ENCODE measurements around the gene HLA-DRB1. TPM values are rescaled to one million over a fixed set of nuclear protein-coding genes. Genes with fewer than 3 reads are reported as not detected.
"Not testable (repeated sequence)": the region's sequence is repeated elsewhere in the genome, so short reads cannot be mapped to it uniquely, and the experiment has no call there.

Gene HLA-DRB1
- polyA plus RNA-seq, 1 donor from 2014 or later = 1,928 TPM

- Mint-ChIP-seq H3K9me3 (peaks cover 2 to 9% (median 3%) of the 10 kb centered on the region in 3 donors), H3K4me3 (peak overlapping the region in 3 of 4 donors; percentile 62 to 89 (median 69)), H3K36me3 (peaks cover 3% of the 10 kb centered on the region), H3K27me3 (no peaks in the 10 kb centered on the region), H3K4me1 (peaks cover 32 to 53% (median 42%) of the 10 kb centered on the region in 3 donors), H3K27ac (peak overlapping the region; percentile 82 to 99 (median 99))
Observed at GRCh38 chr6:32602383-32602782, 12.7 kb upstream of the HLA-DRB1 start.

GRCh38 chr6:32597024-32597423 lies 7.4 kb upstream of the HLA-DRB1 start:
- Mint-ChIP-seq H3K9me3 (peaks cover 0 to 4% (median 0%) of the 10 kb centered on the region in 3 donors), H3K4me1 (peaks cover 19 to 28% (median 24%) of the 10 kb centered on the region in 3 donors), H3K27ac (peak overlapping the region in 1 of 3 donors; percentile 88), H3K36me3 (peaks cover 3% of the 10 kb centered on the region), H3K27me3 (no peaks in the 10 kb centered on the region), H3K4me3 (peak overlapping the region in 1 of 4 donors; percentile 50)

- peak overlapping the region in 2 of 4 donors; percentile 65 to 97 for H3K4me3 Mint-ChIP-seq
- H3K36me3 Mint-ChIP-seq = peaks cover 20% of the 10 kb centered on the region
- H3K27me3 Mint-ChIP-seq, H3K9me3 Mint-ChIP-seq: not testable (repeated sequence)
- peak overlapping the region in 1 of 3 donors; percentile 94 for H3K27ac Mint-ChIP-seq
- peaks cover 26 to 35% (median 30%) of the 10 kb centered on the region in 3 donors for H3K4me1 Mint-ChIP-seq
Observed at GRCh38 chr6:32590713-32591112, 1.1 kb upstream of the HLA-DRB1 start.

GRCh38 chr6:32588156-32588555 lies 1.5 kb downstream of the HLA-DRB1 start:
- H3K4me1 Mint-ChIP-seq = peaks cover 31 to 38% (median 36%) of the 10 kb centered on the region in 3 donors
- H3K36me3 Mint-ChIP-seq = peaks cover 21% of the 10 kb centered on the region
- peak overlapping the region; percentile 87 to 97 (median 95) for H3K4me3 Mint-ChIP-seq
- H3K9me3 Mint-ChIP-seq = no peaks in the 10 kb centered on the region
- peak overlapping the region; percentile 94 to 99 (median 98) for H3K27ac Mint-ChIP-seq
- H3K27me3 Mint-ChIP-seq = no peaks in the 10 kb centered on the region

- H3K27me3 Mint-ChIP-seq = no peaks in the 10 kb centered on the region
- H3K27ac Mint-ChIP-seq = peak overlapping the region; percentile 71 to 89 (median 78)
- peaks cover 29% of the 10 kb centered on the region for H3K36me3 Mint-ChIP-seq
- H3K4me1 Mint-ChIP-seq = peaks cover 31 to 46% (median 38%) of the 10 kb centered on the region in 3 donors
- peak overlapping the region; percentile 70 to 98 (median 95) for H3K4me3 Mint-ChIP-seq
- no peaks in the 10 kb centered on the region for H3K9me3 Mint-ChIP-seq
Observed at GRCh38 chr6:32583527-32583898, 6.1 kb downstream of the HLA-DRB1 start.

- Mint-ChIP-seq H3K27me3 (no peaks in the 10 kb centered on the region), H3K4me1 (peaks cover 29 to 40% (median 33%) of the 10 kb centered on the region in 3 donors), H3K36me3 (peaks cover 20% of the 10 kb centered on the region), H3K27ac (peak overlapping the region; percentile 76 to 90 (median 83)), H3K9me3 (no peaks in the 10 kb centered on the region), H3K4me3 (peak overlapping the region in 3 of 4 donors; percentile 43 to 80 (median 52))
Observed at GRCh38 chr6:32581315-32582095, 8.1 kb downstream of the HLA-DRB1 start.

- H3K9me3 Mint-ChIP-seq = no peaks in the 10 kb centered on the region
- peak overlapping the region in 3 of 4 donors; percentile 41 to 85 (median 63) for H3K4me3 Mint-ChIP-seq
- peaks cover 22 to 44% (median 26%) of the 10 kb centered on the region in 3 donors for H3K4me1 Mint-ChIP-seq
- H3K27me3 Mint-ChIP-seq = no peaks in the 10 kb centered on the region
- peak overlapping the region; percentile 83 to 90 (median 86) for H3K27ac Mint-ChIP-seq
- H3K36me3 Mint-ChIP-seq = peaks cover 15% of the 10 kb centered on the region
Observed at GRCh38 chr6:32580593-32580992, 9.1 kb downstream of the HLA-DRB1 start.

- Mint-ChIP-seq H3K27ac (peak overlapping the region; percentile 2 to 81 (median 61)), H3K4me1 (peaks cover 21 to 44% (median 34%) of the 10 kb centered on the region in 3 donors), H3K36me3 (peaks cover 13% of the 10 kb centered on the region), H3K27me3 (no peaks in the 10 kb centered on the region), H3K4me3 (peak overlapping the region in 3 of 4 donors; percentile 19 to 47 (median 39)), H3K9me3 (no peaks in the 10 kb centered on the region)
Observed at GRCh38 chr6:32578962-32579361, 10.7 kb downstream of the HLA-DRB1 start.

GRCh38 chr6:32577493-32577892 lies 12.2 kb downstream of the HLA-DRB1 start:
- Mint-ChIP-seq H3K4me1 (peaks cover 16 to 39% (median 31%) of the 10 kb centered on the region in 3 donors), H3K36me3 (peaks cover 13% of the 10 kb centered on the region), H3K4me3 (peak overlapping the region in 2 of 4 donors; percentile 23 to 42), H3K27ac (peak overlapping the region; percentile 3 to 65 (median 61))
- not testable (repeated sequence) for H3K9me3 Mint-ChIP-seq, H3K27me3 Mint-ChIP-seq

GRCh38 chr6:32576250-32576649 lies 13.4 kb downstream of the HLA-DRB1 start:
- H3K4me3 Mint-ChIP-seq = peak overlapping the region in 1 of 4 donors; percentile 4
- peak overlapping the region; percentile 43 to 88 (median 65) for H3K27ac Mint-ChIP-seq

GRCh38 chr6:32570363-32570905 lies 19.2 kb downstream of the HLA-DRB1 start:
- Mint-ChIP-seq H3K4me3 (peak overlapping the region in 1 of 4 donors; percentile 78), H3K9me3 (peaks cover 0 to 2% (median 0%) of the 10 kb centered on the region in 3 donors), H3K36me3 (no peaks in the 10 kb centered on the region), H3K27ac (peak overlapping the region in 2 of 3 donors; percentile 46 to 91), H3K4me1 (peaks cover 4 to 14% (median 10%) of the 10 kb centered on the region in 3 donors), H3K27me3 (no peaks in the 10 kb centered on the region)

More at GRCh38 chr6:32576250-32576649, 13.4 kb downstream of the HLA-DRB1 start:
- H3K9me3 Mint-ChIP-seq = no peaks in the 10 kb centered on the region
- H3K27me3 Mint-ChIP-seq = no peaks in the 10 kb centered on the region
- peaks cover 6% of the 10 kb centered on the region for H3K36me3 Mint-ChIP-seq
- peaks cover 5 to 30% (median 24%) of the 10 kb centered on the region in 3 donors for H3K4me1 Mint-ChIP-seq

- Mint-ChIP-seq H3K27ac (no peak overlapping the region), H3K9me3 (peaks cover 0 to 2% (median 0%) of the 10 kb centered on the region in 3 donors), H3K4me1 (peaks cover 0 to 4% (median 3%) of the 10 kb centered on the region in 3 donors), H3K4me3 (peak overlapping the region in 1 of 4 donors; percentile 47), H3K36me3 (no peaks in the 10 kb centered on the region), H3K27me3 (no peaks in the 10 kb centered on the region)
Observed at GRCh38 chr6:32568561-32568960, 21.1 kb downstream of the HLA-DRB1 start.

GRCh38 chr6:32566957-32567356 lies 22.7 kb downstream of the HLA-DRB1 start:
- no peaks in the 10 kb centered on the region for H3K36me3 Mint-ChIP-seq
- H3K4me3 Mint-ChIP-seq = no peak overlapping the region
- peaks cover 0 to 4% (median 3%) of the 10 kb centered on the region in 3 donors for H3K4me1 Mint-ChIP-seq
- H3K27ac Mint-ChIP-seq = no peak overlapping the region
- H3K9me3 Mint-ChIP-seq = peaks cover 0 to 2% (median 0%) of the 10 kb centered on the region in 3 donors
- peaks cover 2% of the 10 kb centered on the region for H3K27me3 Mint-ChIP-seq

GRCh38 chr6:32565511-32565910 lies 24.1 kb downstream of the HLA-DRB1 start:
- no peak overlapping the region for H3K4me3 Mint-ChIP-seq

GRCh38 chr6:32562940-32563339 lies 26.7 kb downstream of the HLA-DRB1 start:
- Mint-ChIP-seq H3K36me3 (no peaks in the 10 kb centered on the region), H3K4me3 (no peak overlapping the region), H3K4me1 (peaks cover 5 to 12% (median 7%) of the 10 kb centered on the region in 3 donors), H3K27ac (no peak overlapping the region), H3K9me3 (peaks cover 0 to 2% (median 0%) of the 10 kb centered on the region in 3 donors), H3K27me3 (peaks cover 10% of the 10 kb centered on the region)

More at GRCh38 chr6:32565511-32565910, 24.1 kb downstream of the HLA-DRB1 start:
- Mint-ChIP-seq H3K36me3 (no peaks in the 10 kb centered on the region), H3K27ac (no peak overlapping the region), H3K4me1 (peaks cover 0 to 4% (median 0%) of the 10 kb centered on the region in 3 donors), H3K27me3 (peaks cover 4% of the 10 kb centered on the region), H3K9me3 (peaks cover 0 to 2% (median 0%) of the 10 kb centered on the region in 3 donors)
